ENCODE data around the gene OGFOD3. TPM values are rescaled to one million over a fixed set of nuclear protein-coding genes. Genes with fewer than 3 reads are reported as not detected.
"Not testable (repeated sequence)": the region's sequence is repeated elsewhere in the genome, so short reads cannot be mapped to it uniquely, and the experiment has no call there.

Gene OGFOD3
- total and polyA plus RNA-seq, 2 donors (not counting 1 experiment from before 2014, with no cell fraction given) = 22.6 to 30.5 TPM

DNA sequence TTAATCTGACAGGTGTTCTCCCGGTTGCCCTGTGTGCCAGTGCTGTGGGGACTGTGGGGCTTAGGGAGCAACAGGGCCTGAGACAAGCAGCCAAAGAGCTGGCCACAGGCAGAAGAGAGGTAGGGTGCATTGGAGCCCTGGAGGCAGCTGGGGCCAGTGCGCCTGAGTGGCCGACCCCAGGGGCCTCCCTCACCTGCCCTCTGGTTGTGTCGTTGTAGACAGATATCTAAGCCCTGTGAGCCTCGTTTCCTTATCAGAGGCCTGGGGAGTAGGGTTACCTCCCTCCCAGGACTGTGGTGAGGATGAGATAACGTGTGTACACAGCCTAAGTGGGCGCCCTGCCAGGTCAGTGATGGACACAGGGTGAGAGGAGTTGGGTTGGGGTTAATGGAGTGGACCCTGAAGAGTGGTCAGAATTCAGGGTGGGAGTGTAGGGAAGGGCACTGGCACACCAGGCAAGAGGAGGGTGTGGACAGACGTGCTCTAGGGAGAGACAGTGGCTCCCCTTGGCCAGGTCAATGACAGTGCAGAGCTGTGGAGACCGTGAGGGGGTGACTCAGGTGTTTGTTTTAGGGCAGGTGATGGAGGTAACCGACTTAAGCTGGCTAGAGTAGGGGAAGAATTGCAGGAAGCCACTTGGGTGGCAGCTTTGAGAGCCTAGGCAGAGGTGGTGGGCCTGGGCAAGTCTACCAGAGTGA, 43.6 kb upstream of the OGFOD3 start:
- H3K9ac ChIP-seq (ENCODE audit: low read length) = no peak overlapping the region
- WGBS (ENCODE audit: insufficient coverage) = 95% methylated on average over 10 of the region's 10 CpGs
- H3K4me1 ChIP-seq (ENCODE audit: control insufficient read depth in 2 of 2, insufficient read depth in 2 of 2, low read length in 2 of 2) = peaks cover 12 to 17% of the 10 kb centered on the region in 2 donors
- H3K27ac ChIP-seq (ENCODE audit: low read length in 2 of 2) = no peak overlapping the region
- intact Hi-C loops (cut with micrococcal nuclease) = no loop called here
- Mint-ChIP-seq H3K27me3 (no peaks in the 10 kb centered on the region), H3K9me3 (ENCODE audit: insufficient read depth) (no peaks in the 10 kb centered on the region), H3K4me1 (peaks cover 17% of the 10 kb centered on the region), H3K4me3 (no peak overlapping the region), H3K27ac (no peak overlapping the region)
- H3K27me3 ChIP-seq (replicated peaks in 1 of 4; ENCODE audit: control extremely low read depth in 1 of 4, control insufficient read depth in 3 of 4, insufficient read depth in 4 of 4, low read length in 3 of 4) = no peaks in the 10 kb centered on the region
- no peak overlapping the region for H2AFZ ChIP-seq (ENCODE audit: insufficient read depth, low read depth, low read length, poor library complexity, severe bottlenecking)
- CTCF ChIA-PET = interaction anchor here (1.1 kb wide), 1 partner anchor 89 kb away, joined by 3 read pairs; no protein-coding TSS in a partner anchor
- no peaks in the 10 kb centered on the region for H3K9me3 ChIP-seq (ENCODE audit: control extremely low read depth in 1 of 3, control insufficient read depth in 2 of 3, insufficient read depth in 1 of 3, low read length in 2 of 3)
- TF ChIP-seq EZH2 (IDR thresholded peaks at IDR 0.05; ENCODE audit: borderline replicate concordance, insufficient read depth, low read depth, low read length, poor library complexity, severe bottlenecking) = no peak
- TF ChIP-seq, protein P1, sequence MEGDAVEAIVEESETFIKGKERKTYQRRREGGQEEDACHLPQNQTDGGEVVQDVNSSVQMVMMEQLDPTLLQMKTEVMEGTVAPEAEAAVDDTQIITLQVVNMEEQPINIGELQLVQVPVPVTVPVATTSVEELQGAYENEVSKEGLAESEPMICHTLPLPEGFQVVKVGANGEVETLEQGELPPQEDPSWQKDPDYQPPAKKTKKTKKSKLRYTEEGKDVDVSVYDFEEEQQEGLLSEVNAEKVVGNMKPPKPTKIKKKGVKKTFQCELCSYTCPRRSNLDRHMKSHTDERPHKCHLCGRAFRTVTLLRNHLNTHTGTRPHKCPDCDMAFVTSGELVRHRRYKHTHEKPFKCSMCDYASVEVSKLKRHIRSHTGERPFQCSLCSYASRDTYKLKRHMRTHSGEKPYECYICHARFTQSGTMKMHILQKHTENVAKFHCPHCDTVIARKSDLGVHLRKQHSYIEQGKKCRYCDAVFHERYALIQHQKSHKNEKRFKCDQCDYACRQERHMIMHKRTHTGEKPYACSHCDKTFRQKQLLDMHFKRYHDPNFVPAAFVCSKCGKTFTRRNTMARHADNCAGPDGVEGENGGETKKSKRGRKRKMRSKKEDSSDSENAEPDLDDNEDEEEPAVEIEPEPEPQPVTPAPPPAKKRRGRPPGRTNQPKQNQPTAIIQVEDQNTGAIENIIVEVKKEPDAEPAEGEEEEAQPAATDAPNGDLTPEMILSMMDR (IDR thresholded peaks at IDR 0.05) = no peak
- H3K4me2 ChIP-seq (replicated peaks; ENCODE audit: low read depth, low read length, poor library complexity, severe bottlenecking) = no peak overlapping the region
- no peak for DNase-seq
- H4K20me1 ChIP-seq (ENCODE audit: control insufficient read depth, insufficient read depth, low read length, poor library complexity, severe bottlenecking) = peaks cover 33% of the 10 kb centered on the region
- peaks cover 61% of the 10 kb centered on the region for H3K79me2 ChIP-seq (ENCODE audit: control insufficient read depth, insufficient read depth, low read length)
- H3K36me3 ChIP-seq (replicated peaks in 1 of 2; ENCODE audit: control extremely low read depth in 1 of 2, control insufficient read depth in 1 of 2, extremely low read depth in 1 of 2, insufficient read depth in 2 of 2, low read length in 1 of 2) = peaks cover 4 to 56% of the 10 kb centered on the region in 2 experiments
- no peak for ATAC-seq (ENCODE audit: low read depth)
- POLR2A ChIA-PET = no interaction called here
- no peak overlapping the region for H3K4me3 ChIP-seq (ENCODE audit: control extremely low read depth in 1 of 5, extremely low read depth in 1 of 5, insufficient read depth in 1 of 5, low read depth in 2 of 5, low read length in 4 of 5)

DNA sequence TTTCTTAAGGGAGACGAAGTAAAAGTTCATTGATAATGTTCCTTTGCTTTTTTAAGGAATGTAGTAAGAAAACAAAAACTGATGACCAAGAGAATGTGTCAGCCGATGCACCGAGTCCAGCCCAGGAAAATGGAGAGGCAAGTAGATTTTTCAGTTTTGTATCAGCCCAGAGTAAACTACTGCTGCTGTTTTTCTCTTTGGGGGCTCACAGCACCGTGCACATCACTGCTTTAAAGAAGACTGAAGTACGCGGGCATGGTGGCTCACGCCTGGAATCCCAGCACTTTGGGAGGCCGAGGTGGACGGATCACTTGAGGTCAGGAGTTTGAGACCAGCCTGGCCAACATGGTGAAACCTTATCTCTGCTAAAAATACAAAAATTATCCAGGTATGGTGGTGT, 41.5 kb upstream of the OGFOD3 start:
- H3K9me3 Mint-ChIP-seq (ENCODE audit: insufficient read depth); H3K4me3 Mint-ChIP-seq; H3K27me3 Mint-ChIP-seq; H3K27me3 ChIP-seq (replicated peaks in 1 of 4; ENCODE audit: control extremely low read depth in 1 of 4, control insufficient read depth in 3 of 4, insufficient read depth in 4 of 4, low read length in 3 of 4); H3K4me3 ChIP-seq (ENCODE audit: control extremely low read depth in 1 of 5, extremely low read depth in 1 of 5, insufficient read depth in 1 of 5, low read depth in 2 of 5, low read length in 4 of 5); H3K9ac ChIP-seq (ENCODE audit: low read length); H3K27ac ChIP-seq (ENCODE audit: low read length in 2 of 2); ATAC-seq (ENCODE audit: low read depth); H3K9me3 ChIP-seq (ENCODE audit: control extremely low read depth in 1 of 3, control insufficient read depth in 2 of 3, insufficient read depth in 1 of 3, low read length in 2 of 3); DNase-seq; H3K27ac Mint-ChIP-seq; CTCF ChIA-PET; H2AFZ ChIP-seq (ENCODE audit: insufficient read depth, low read depth, low read length, poor library complexity, severe bottlenecking): not testable (repeated sequence)
- peaks cover 19% of the 10 kb centered on the region for H3K4me1 Mint-ChIP-seq
- POLR2A ChIA-PET = interaction anchor here (2.9 kb wide), 1 partner anchor 11 kb away, joined by 24 read pairs; no protein-coding TSS in a partner anchor
- peaks cover 53% of the 10 kb centered on the region for H3K79me2 ChIP-seq (ENCODE audit: control insufficient read depth, insufficient read depth, low read length)
- H3K36me3 ChIP-seq (replicated peaks in 1 of 2; ENCODE audit: control extremely low read depth in 1 of 2, control insufficient read depth in 1 of 2, extremely low read depth in 1 of 2, insufficient read depth in 2 of 2, low read length in 1 of 2) = peaks cover 4 to 40% of the 10 kb centered on the region in 2 experiments
- 98% methylated on average over 8 of the region's 9 CpGs for WGBS (ENCODE audit: insufficient coverage)
- H3K4me1 ChIP-seq (ENCODE audit: control insufficient read depth in 2 of 2, insufficient read depth in 2 of 2, low read length in 2 of 2) = peaks cover 13 to 19% of the 10 kb centered on the region in 2 donors
- peak overlapping the region; percentile 82 for H3K4me2 ChIP-seq (replicated peaks; ENCODE audit: low read depth, low read length, poor library complexity, severe bottlenecking)
- peaks cover 33% of the 10 kb centered on the region for H4K20me1 ChIP-seq (ENCODE audit: control insufficient read depth, insufficient read depth, low read length, poor library complexity, severe bottlenecking)
- intact Hi-C loops (cut with micrococcal nuclease) = loop anchor here (2.0 to 5.0 kb wide), 2 partner anchors 59 to 292 kb away; partner anchors contain the start of genes FOXK2 and TBCD
